Fibroblast of peridontal ligament (primary cell): Measurements from ENCODE around the gene CRAMP1.

Experiments
- DNase-seq: peaks from one replicate; pipeline ENCODE4 v3.0.0-alpha.2; 2010; ENCODE audit errors: extremely low read depth

The CRAMP1 gene

DNA sequence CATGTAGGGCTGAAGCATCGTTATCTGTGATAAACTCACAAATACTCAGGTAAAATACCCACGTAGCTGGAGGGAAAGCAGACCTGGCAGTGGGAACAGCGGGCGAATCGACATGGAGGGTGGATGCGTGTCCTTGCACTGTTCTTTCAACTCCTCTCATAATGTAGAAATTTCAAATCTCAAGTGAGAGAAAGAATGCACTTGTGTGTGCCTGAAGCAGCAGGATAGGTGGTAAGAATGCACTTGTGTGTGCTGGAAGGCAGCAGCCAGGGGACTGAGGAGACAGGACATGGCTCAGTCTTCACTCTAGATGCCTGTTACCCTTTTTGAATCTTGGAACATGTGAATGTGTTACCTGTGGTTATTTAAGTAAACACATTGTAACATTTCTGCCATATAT lies 10.7 kb upstream of the CRAMP1 start:
- no peak for DNase-seq

DNA sequence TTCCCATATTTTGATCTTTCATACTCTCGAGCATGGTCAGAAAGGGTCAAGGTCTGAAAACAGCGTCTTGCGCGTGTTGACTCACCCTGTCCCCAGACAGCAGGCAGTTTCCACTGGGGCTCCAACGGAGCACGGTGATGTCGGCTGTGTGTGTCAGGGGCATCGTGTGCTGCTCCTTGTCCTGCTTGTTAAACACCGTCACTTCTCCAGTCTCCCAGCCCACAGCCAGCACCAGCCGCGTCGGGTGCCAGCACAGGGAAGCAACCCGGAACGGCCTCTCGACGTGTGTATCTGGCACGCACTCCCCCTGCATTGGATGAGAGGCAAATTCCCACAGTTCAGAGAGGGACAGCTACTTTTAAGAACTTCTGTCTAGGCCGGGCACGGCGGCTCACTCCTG lies 9.9 kb upstream of the CRAMP1 start:
- no peak for DNase-seq

DNA sequence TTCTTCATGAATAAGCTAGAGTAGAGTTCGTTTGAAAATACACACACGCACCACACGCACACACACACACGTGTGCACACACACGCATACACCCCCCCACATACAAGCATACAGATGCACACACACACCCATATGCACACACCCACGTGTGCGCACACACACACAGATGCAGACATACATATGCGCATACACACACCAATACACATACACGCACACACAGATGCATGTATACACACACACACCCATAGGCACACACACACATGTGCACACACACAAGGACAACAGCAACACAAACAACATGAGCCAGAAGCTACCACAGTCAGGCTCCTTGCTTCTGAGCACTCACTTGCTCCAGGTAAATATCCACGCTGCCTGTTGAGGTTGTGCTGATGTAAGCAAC lies 5.4 kb upstream of the CRAMP1 start:
- DNase-seq: no peak

DNA sequence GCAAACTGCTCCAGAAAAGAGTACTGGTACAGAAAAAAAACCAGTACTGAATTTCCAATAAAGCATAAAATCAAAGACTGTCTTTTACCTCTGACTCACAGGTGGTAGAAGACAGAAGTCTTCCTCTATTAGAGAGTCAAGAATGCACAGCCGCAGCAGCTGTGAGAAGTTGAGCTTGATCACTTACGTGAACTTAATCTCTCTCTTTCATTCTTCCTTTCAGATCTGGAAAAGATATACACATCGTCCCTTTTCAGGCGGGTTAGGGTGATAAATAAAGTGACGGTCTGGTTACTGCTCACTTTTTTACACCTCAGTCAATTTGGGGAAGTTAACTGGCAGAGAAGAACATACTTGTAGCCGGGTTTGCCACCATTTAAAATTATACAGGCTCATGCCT lies 4.2 kb upstream of the CRAMP1 start:
- no peak for DNase-seq

DNA sequence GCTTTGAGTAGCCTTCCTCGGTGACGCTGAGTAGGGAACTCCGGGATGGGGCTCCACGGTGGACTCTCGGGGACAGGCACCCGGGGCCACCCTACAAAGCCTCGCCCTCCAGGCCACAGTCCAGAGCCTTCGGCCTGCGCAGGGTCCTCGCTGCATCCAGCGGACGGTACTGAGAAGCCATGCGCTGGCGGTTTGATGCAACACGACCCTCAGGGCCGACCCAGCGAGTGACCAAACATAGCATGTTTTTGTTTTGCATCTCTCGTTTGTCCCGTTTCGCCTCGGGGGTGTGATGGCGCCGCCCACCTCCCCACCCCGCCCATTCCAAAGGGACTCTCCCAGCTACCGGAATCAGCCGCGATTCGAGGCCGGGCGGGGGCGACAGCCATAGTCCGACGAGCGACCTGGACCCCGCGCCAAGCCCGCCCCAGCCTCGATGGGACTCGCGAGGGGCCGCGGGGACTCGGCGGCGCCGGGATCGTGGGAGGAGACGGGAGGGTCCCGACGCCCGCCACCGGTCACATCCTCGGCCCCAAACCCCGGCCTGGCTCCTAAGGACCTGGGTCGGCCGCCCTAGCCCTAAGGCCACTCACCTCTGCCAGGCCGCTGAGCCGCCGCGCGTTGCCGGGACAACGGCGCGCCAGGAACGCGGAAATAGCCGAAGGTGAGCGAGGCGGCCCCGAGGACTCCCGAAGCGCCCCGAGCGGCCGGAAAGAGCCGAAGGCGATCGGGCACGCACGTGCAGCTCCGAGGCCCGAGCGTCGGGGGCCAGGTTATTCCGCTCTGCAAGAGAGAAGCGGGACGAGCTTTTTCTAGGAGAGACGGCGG lies 1.9 kb upstream of the CRAMP1 start:
- peak; percentile 75 for DNase-seq

DNA sequence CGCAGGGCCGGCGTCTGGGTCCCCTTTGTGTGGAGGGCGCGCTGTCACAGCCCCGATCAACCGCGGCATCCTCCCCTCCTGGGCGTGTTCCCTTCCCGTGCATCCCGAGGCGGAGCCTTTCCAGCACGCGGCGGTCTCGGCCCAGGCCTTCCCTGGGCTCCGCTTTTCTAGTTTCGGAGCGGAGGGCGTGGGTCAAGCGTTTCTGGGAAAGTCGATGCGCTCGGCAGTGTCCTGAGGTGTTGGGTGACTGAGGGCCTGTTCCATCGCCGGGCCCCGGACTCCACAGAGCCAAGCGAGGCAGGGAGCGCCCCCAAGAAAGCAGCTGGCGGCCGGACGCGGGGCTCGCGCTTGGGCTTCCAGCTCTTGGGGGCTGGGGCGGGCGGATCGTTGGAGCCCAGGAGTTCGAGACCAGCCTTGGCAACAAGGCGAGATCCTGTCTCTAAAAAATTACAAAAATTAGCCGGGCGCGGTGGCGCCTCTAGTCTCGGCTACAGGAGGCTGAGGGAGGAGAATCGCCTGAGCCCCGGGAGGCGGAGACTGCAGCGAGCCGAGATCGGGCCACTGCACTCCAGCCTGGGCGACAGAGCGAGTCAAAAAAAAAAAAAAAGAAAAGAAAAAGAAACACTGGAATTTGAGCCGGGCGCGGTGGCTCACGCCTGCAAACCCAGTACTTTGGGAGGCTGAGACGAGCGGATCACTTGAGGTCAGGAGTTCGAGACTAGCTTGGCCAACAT lies 1.1 kb upstream of the CRAMP1 start:
- no peak for DNase-seq

DNA sequence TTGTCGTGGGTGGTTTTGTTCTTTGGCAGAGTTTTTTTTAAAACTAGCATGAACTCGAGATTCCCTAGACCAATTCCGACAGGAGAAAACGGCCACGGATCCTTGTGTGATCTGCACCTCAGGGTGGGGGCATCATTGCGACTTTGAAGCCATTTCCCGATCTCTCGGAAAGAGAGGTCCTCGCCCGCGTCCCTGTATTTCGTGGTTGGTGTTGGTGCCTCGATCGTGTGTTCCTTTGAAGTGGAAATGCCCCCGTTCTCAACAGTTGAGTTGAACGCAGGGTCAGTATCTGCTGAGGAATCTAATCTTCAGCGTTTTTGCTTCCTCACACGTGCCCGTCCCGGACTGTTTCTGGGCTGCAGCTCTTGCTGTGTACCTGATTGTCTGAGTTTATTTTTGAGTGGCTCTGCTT lies 1.1 kb downstream of the CRAMP1 start:
- DNase-seq: no peak

DNA sequence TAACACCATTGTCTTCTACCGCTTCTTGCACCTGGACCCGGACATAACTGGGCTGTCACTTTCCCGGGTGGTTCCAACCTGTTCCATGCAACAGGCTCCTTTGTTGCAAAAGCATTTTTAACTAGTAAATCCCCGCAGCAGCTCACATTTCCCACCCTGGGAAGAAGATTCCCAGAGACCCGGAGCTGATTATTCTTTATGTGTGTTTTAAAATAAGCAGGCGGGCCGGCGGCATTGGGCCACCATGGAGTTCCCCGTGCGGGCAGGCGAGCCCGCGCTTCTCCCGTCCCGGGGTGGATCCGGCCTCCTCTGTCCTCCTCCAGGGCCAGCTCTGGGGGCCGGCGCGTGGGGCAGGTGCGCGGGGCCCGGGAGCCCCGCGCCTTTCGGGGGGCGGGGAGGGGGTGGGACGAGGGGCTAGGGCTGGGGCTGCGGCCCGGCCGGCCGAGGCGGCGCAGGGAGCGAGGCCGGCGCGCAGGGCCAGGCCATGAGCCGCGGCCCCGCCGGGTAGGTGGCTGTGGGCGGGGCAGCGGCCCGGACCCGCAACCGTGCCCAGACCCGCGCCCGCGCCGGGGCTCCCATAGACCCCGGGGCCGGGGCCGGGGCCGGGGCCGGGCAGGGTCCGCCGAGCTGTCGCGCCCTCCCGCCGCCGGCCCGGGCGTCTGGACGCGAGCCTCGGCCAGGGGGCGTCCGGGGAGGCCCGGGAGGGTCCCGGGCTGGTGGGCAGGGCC lies 1.7 kb downstream of the CRAMP1 start:
- no peak for DNase-seq

DNA sequence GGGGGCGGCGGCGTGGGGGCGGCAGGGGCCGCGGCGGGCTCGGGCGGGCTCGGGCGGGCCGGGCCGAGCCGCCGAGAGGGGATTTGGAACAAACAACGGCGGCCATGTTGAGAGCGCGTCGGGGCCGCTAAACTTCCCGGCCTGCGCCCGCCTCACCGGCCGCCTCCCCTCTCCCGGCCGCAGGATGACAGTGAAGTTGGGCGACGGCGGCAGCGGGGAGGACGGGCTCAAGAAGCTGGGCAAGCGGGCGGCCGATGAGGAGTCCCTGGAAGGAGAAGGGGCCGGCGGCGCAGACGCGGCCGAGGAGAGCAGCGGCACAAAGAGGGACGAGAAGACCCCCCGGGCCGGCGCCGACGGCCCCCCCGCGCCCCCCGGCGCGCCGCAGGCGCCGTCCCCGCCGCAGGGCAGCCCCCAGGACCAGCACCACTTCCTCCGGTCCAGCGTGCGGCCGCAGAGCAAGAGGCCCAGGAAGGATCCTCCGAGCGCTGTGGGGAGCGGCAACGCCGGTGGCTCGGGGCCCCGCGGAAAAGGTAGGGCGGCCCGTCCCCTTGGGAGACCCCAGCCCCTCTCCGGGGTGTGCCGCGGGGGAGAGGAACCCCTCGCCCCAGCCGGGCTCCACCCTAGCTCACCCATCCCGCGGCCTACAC lies 2.4 kb downstream of the CRAMP1 start:
- peak; percentile 23 for DNase-seq

DNA sequence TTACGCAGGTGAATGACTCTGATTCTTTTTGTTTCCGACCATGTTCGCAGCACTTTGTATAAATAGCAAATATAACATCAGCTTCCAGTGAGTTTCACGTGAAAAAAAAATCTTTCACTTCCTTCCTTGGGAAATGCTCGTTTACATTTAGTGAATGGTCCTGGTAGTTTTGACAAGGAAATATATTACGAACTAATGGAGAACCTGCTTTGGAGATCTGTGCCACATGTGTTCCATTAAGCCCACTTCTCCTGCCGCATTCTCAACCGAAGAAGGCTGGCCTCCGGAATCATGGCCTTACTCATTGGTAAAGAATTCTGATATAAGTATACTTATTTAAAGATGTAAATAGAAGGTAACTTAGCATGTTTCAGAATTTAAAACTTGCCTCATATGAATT lies 3.6 kb downstream of the CRAMP1 start:
- peak; percentile 19 for DNase-seq

DNA sequence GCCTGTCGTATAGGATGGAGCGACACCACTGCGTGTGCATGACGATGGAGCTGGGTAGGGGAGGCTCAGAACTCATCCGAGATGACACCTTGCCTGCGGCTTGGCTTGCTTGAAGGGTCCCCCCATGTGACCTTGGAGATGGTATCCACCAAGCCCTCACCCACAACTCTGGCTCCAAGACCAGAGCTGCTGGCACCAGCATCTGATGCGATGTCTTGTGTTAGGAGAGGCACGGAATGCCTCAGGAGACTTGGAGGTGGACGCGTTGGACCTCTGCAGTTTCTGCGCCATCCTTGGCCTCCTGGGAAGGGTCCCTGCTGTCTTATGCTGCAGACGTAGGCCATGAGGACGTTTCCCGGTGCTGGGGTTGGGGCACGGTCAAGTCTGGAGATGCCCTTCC lies 7.8 kb downstream of the CRAMP1 start:
- no peak for DNase-seq

DNA sequence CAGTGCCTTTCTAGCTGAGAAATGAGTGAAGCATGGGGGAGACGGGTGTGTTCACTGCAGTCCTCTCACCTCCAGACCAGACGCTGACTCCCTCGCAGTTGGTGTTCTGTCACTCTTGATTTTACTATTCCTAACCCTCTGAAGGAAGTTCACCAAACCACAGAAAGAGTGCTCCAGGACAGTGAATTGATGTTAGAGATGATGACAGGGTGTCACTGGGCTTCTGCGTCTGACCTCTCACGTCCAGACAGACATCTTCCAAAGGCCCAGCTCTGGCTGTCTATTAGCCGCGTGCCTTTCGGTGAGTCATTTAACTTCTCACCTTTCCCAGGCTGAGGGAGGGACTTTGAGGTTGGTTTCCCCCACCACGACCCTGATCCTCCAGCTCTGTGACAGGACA lies 8.2 kb downstream of the CRAMP1 start:
- no peak for DNase-seq

DNA sequence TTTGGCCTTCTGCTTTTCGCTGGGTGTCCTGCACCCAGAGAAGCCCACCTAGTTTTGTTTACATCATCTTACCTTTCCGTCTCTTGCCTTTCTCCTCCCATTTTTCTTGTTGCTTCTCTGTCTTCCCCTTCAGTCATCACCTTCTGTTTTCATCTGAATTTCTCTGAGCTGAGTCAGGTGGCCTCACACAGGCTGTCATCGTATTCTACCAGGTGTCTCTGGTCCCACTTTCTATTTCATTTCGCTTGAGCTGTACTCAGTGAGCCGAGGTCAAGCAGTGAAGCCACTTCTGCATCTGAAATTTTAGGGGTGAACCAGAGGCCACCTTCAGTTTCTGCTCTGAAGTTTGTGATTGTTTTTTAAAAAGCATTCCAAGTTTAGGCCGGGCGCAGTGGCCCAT lies 9.7 kb downstream of the CRAMP1 start:
- no peak for DNase-seq

DNA sequence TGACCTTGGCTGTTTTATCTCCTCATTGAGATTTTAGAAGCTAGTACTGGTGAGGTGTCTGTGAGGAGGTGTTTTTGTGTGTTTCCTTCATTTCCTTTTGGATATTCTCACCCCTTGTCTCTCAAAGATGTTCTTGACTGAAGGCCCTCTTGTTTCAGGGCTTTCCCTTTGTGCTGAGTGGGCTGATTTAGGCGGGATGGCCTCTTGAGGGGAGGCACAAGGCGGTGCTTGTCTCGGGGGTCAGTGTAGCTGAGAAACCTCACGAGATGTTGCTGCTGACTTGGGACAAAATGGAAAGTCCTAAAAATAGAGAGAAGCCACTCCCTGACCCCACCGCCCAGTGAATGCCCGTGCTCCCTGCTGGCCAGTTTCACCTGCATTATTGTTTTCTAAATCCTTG lies 14.2 kb downstream of the CRAMP1 start:
- no peak for DNase-seq

DNA sequence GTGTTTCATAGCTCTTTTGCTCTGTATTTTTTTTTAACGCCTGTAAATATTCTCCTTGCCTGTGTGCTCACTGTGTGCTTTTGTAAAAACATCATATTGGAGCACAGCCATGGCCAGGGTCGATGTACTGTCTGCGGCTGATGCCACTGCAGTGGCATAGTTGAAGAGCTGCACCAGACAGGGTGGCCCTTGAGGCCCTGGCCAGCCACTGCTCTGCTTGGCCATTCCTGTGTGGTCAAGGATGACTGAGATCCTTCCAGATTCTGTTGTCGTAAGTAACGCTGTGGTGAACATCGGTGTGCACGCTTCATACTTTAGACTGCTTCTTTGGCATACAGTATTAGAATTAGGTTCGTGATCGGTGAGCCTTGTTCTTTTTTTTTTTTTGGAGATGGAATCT lies 14.6 kb downstream of the CRAMP1 start:
- no peak for DNase-seq

DNA sequence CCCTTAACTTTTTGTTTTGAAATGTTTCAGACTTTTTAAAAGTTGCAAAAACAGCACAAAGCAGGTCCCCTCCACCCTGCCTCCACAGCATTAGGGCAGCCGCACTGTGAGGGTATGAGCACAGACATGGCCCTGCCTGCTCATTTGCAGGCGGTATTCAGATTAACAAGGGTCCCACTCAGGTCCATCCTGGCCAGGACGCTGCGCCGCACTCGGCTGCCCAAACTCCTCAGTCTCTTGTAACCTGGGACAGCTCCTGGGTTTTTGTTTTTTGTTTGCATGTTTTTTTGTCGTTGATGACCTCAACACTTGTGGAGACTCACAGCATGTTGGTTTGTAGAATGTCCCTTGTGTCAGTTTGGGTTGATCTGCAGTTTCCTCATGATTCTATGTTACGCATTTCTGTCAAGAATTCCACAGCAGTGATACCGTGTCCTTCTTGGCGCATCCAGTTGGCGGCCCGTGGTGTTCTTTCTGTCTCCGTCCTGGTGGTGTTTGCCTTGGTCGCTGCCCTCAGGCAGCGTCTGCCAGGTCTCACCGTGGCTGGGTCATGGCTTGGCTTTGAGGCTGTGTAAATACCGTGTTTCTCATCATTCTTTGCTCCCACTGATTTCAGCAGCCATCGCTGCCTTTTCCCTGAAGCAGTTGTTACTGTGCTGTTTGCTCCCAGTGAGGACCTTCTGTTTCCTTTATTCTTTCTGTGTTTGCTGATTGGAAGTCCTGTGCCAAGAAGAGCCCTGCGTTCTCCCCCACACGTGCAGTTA lies 18.5 kb downstream of the CRAMP1 start:
- no peak for DNase-seq

DNA sequence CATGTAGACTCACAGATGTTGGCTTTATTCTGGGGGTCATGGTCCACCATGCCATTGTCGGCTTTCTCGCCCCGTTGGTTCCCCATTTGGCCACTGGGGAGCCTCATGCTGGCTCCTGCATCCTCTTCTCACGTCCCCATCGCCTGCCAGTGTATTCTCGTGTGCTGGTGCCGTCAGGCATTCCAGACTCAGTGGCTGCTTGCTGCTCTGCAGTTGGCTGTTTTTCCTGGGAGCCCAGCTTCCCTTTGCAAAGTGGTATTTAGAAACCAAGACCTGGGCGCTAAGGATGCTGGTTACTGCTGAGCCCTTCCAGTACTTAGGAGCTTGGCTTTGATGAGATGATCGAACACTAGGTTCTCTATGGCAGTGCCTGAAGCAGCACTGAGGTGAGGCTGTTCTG lies 19.1 kb downstream of the CRAMP1 start:
- DNase-seq: no peak

DNA sequence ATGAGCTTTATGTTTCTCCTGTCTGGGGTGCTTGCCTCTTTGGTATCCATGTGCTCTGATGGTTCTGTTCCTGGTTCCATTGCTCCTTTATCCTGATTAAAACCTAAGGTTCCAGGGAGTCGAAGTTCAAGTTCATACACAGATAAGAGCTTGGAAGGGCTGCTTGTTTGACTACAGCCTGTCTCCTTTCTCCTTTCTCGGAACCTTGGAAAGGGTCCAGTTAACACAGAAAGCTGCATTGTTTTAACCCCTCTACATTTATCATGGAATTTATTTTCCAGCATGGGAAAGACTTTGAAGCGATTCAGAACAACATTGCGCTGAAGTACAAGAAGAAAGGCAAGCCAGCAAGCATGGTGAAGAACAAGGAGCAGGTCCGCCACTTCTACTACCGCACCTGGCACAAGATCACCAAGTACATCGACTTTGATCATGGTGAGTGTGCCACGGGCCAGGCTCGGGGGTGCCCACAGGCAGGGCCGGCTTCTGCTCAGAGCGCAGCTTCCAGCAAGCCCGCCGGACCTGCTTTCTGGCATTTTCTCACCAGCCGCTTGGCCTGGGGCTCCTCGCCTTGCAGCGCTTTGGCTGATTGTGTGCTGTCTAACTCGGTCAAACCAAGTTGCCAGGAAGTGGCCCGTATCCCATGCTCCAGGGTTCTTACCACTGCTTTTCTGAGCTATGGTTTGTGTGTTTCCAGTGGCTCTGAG lies 19.9 kb downstream of the CRAMP1 start:
- DNase-seq: no peak

DNA sequence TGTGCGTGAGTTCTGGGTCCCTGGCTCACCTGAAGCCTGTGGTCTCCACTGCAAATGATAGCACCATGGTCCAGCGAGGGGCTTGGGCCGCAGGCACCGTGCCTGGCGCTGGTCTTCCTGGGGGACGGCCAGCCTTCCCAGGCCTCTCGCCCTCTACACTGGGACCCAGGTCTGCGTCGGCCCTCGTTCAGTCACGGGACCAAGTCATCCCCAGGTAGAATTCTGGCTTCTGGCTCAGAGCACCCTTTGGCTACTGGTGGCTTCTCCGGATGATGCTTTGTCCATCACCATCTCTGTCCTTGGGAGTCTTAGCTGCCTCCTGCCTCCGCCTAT lies 20.4 kb downstream of the CRAMP1 start:
- DNase-seq: no peak

DNA sequence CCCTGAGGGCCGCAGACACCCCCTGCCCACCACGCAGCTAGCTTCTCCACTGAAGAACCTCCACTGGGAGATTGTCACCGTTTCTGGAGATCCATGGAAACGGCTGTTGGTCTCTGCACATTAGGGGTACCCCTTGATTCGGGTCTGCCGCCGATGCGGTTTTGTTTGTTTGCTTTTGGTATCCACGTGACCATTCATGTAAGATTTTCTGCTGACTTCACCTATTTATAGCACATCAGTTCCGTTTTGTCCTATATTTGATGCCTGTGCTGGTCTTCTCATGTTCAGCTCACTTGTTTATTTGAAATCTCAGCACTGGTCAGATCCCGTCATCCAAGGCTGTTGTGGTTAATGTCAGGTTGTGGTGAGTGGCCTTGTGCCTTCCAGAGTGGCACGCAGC lies 21.1 kb downstream of the CRAMP1 start:
- no peak for DNase-seq

DNA sequence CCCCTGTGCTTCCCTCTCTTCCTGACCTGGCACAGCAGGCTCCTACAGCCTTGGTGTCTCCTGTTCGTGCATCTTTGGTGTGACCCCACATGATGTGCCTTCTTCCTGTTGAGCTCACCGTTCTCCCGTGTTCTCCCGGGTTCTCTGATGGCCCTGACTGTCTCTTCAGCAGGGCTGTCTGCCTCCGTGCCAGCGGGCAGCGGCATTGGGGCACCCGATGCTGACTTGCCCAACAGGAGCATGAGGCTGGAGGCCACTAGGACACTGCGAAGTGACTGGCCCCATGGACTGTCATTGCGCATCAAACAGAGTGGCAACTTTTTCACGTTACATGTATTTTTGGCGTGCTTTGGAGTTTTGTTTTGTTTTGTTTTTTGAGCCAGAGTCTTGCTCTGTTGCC lies 22.4 kb downstream of the CRAMP1 start:
- no peak for DNase-seq
